GM20000 (cell line): ENCODE data around the gene GCN1.

Source experiments
- DNase-seq: peaks from one replicate; pipeline ENCODE4 v3.0.0; 2012; ENCODE audit warnings: low spot score
- CTCF ChIP-seq: IDR thresholded peaks from 2 replicates; pipeline ENCODE4 v1.5.1; 2012; ENCODE audit warnings: mild to moderate bottlenecking, control low read depth; ENCODE audit errors: extremely low read depth, missing control alignments

The GCN1 gene

GRCh38 chr12:120079411-120080400 lies 114.8 kb downstream of the GCN1 start:
- no peak for TF ChIP-seq CTCF
- DNase-seq, result no peak

- TF ChIP-seq CTCF, result no peak
- no peak for DNase-seq
Measured at GRCh38 chr12:120078868-120079267, 115.6 kb downstream of the GCN1 start.

GRCh38 chr12:120077260-120077659 lies 117.3 kb downstream of the GCN1 start:
- DNase-seq, result no peak
- TF ChIP-seq CTCF, result no peak
